Progenitor cell of endocrine pancreas (in vitro differentiated cells): ENCODE data around the gene DNAJC30. TPM values are rescaled to one million over a fixed set of nuclear protein-coding genes. Genes with fewer than 3 reads are reported as not detected.

Source experiments
- DNase-seq: peaks from one replicate; pipeline ENCODE4 v3.0.0; 2021; ENCODE audit warnings: low spot score; ENCODE audit not compliant: unreplicated experiment
- H3K27ac Mint-ChIP-seq: 2 replicates; pipeline ENCODE4 v1.8.0; 2021; ENCODE audit warnings: mild to moderate bottlenecking, moderate library complexity, mixed read lengths
- H3K27me3 Mint-ChIP-seq: 2 replicates; pipeline ENCODE4 v1.8.0; 2021; ENCODE audit warnings: mixed read lengths
- H3K36me3 Mint-ChIP-seq: 2 replicates; pipeline ENCODE4 v1.8.0; 2022; ENCODE audit warnings: mixed read lengths; ENCODE audit not compliant: insufficient read depth
- H3K4me1 Mint-ChIP-seq: 2 replicates; pipeline ENCODE4 v1.8.0; 2021; ENCODE audit warnings: low read depth, mixed read lengths
- H3K4me3 Mint-ChIP-seq: 2 replicates; pipeline ENCODE4 v1.8.0; 2021; ENCODE audit warnings: low read depth, mild to moderate bottlenecking, moderate library complexity, mixed read lengths
- H3K9me3 Mint-ChIP-seq: 2 replicates; pipeline ENCODE4 v1.8.0; 2021; ENCODE audit warnings: low read depth, mixed read lengths
- CTCF ChIP-seq: fragments of 200-600 bp; sonication (generic); IDR thresholded peaks from one replicate; pipeline ENCODE4 v1.5.0; 2021; ENCODE audit warnings: antibody characterized with exemption, mild to moderate bottlenecking; ENCODE audit not compliant: unreplicated experiment
- total RNA-seq: library from RNA; stranded (reverse); gene quantifications from 2 replicates; pipeline ENCODE4 v1.2.1, GENCODE V29; 2021

The DNAJC30 gene
- total RNA-seq, 1 donor from 2014 or later, result 11.1 TPM

- DNase-seq, result no peak
- H3K27ac Mint-ChIP-seq, result no peak overlapping the region
- no peaks in the 10 kb centered on the region for H3K4me1 Mint-ChIP-seq
- no peak for TF ChIP-seq CTCF
- no peaks in the 10 kb centered on the region for H3K27me3 Mint-ChIP-seq
- no peaks in the 10 kb centered on the region for H3K9me3 Mint-ChIP-seq
- H3K4me3 Mint-ChIP-seq, result no peak overlapping the region
- H3K36me3 Mint-ChIP-seq, result peaks cover 14% of the 10 kb centered on the region
Observed at GRCh38 chr7:73674468-73675124, 8.7 kb downstream of the DNAJC30 start.

GRCh38 chr7:73671857-73672445 is 11.3 kb downstream of the DNAJC30 start:
- Mint-ChIP-seq H3K4me3 (no peak overlapping the region), H3K4me1 (peaks cover 7% of the 10 kb centered on the region), H3K36me3 (peaks cover 7% of the 10 kb centered on the region), H3K9me3 (no peaks in the 10 kb centered on the region), H3K27me3 (no peaks in the 10 kb centered on the region), H3K27ac (peak overlapping the region; percentile 59)
- TF ChIP-seq CTCF, result no peak
- DNase-seq, result no peak

- H3K36me3 Mint-ChIP-seq, result peaks cover 7% of the 10 kb centered on the region
- no peak for DNase-seq
Observed at GRCh38 chr7:73671322-73671661, 12.0 kb downstream of the DNAJC30 start.

GRCh38 chr7:73669858-73670385 is 13.3 kb downstream of the DNAJC30 start:
- Mint-ChIP-seq H3K36me3 (peaks cover 7% of the 10 kb centered on the region), H3K4me1 (peaks cover 7% of the 10 kb centered on the region), H3K9me3 (no peaks in the 10 kb centered on the region), H3K27ac (no peak overlapping the region), H3K27me3 (peaks cover 3% of the 10 kb centered on the region), H3K4me3 (no peak overlapping the region)
- DNase-seq, result no peak
- no peak for TF ChIP-seq CTCF

More at GRCh38 chr7:73671322-73671661, 12.0 kb downstream of the DNAJC30 start:
- Mint-ChIP-seq H3K27ac (no peak overlapping the region), H3K9me3 (no peaks in the 10 kb centered on the region), H3K27me3 (no peaks in the 10 kb centered on the region), H3K4me3 (no peak overlapping the region), H3K4me1 (peaks cover 7% of the 10 kb centered on the region)
- no peak for TF ChIP-seq CTCF

GRCh38 chr7:73669288-73669701 is 14.0 kb downstream of the DNAJC30 start:
- Mint-ChIP-seq H3K36me3 (peaks cover 7% of the 10 kb centered on the region), H3K9me3 (no peaks in the 10 kb centered on the region), H3K27ac (no peak overlapping the region), H3K4me1 (peaks cover 7% of the 10 kb centered on the region), H3K27me3 (peaks cover 7% of the 10 kb centered on the region), H3K4me3 (no peak overlapping the region)
- TF ChIP-seq CTCF, result no peak
- DNase-seq, result no peak
